ENCODE results near the gene CAMK1G. TPM values are rescaled to one million over a fixed set of nuclear protein-coding genes. Genes with fewer than 3 reads are reported as not detected.

The CAMK1G gene
- total and polyA plus RNA-seq, 5 donors = 0.07 to 0.20 TPM; not detected in 3

DNA sequence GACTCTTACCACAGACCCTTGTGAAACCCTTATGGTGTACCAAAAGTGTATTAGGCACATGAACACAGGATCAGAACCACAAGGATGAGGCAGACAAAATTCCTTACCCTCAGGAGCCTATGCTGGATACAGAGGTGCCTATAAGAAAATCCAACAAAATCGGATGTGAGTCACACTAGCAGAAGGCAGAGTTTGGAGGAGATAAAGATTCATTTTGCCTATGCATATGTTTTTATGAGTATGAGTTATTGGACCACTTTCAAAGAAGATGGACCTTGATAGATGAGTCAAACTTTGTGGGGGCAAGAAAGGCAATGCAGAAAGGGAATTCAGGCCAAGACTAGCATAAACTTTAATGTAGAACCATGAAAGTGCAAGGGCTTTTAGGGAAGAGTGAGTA is 17.0 kb downstream of the CAMK1G start:
- Histone ChIP-seq H3K4me3 (ENCODE audit: low read length) (no peak overlapping the region), H3K27me3 (ENCODE audit: control insufficient read depth, insufficient read depth) (no peaks in the 10 kb centered on the region), H3K9me3 (ENCODE audit: control insufficient read depth, low read length) (no peaks in the 10 kb centered on the region), H3K27ac (ENCODE audit: low read length) (no peak overlapping the region), H3K4me1 (ENCODE audit: control insufficient read depth, insufficient read depth, low read length) (no peaks in the 10 kb centered on the region)
- no peak for DNase-seq
- intact Hi-C loops (cut with DNase I) = loop anchor here in 2 of 4 donors (10.0 kb wide), 1 partner anchor 94 kb away; no protein-coding TSS in a partner anchor
- ATAC-seq = no peak
- 90% methylated on average over 1 of the region's 1 CpG for WGBS

GRCh38 chr1:209601809-209602657 is 18.5 kb downstream of the CAMK1G start:
- DNase-seq = peak in 1 of 3 donors; percentile 64
- WGBS = 39% methylated on average over 6 of the region's 6 CpGs
- Histone ChIP-seq H3K4me3 (ENCODE audit: low read length) (no peak overlapping the region), H3K4me1 (ENCODE audit: control insufficient read depth, insufficient read depth, low read length) (no peaks in the 10 kb centered on the region), H3K9me3 (ENCODE audit: control insufficient read depth, low read length) (no peaks in the 10 kb centered on the region), H3K27ac (ENCODE audit: low read length) (no peak overlapping the region), H3K27me3 (ENCODE audit: control insufficient read depth, insufficient read depth) (no peaks in the 10 kb centered on the region)
- ATAC-seq = peak; percentile 86 to 89
- intact Hi-C loops (cut with DNase I) = loop anchor here in 2 of 4 donors (10.0 kb wide), 1 partner anchor 93 kb away; no protein-coding TSS in a partner anchor

DNA sequence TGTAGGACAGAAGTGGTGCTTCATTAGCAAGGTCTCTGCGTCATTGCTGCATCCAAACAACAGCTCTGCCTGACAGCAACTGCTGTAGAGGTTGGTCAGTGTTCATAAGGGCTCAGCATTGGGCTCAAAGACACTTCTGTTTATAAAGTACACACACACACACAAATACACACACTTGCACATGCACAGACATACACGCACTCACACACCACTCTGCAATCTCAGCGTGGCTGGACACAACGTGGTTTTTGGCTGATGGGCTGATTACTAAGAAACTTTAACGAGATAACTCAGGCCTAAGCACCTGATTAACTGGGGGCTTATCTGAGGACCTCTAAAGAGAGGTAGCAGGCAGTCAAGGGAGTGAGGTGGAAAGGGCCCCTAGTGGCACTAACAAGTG is 20.4 kb downstream of the CAMK1G start:
- H3K27ac ChIP-seq (ENCODE audit: low read length) = no peak overlapping the region
- H3K4me3 ChIP-seq (ENCODE audit: low read length) = no peak overlapping the region
- H3K27me3 ChIP-seq (ENCODE audit: control insufficient read depth, insufficient read depth) = no peaks in the 10 kb centered on the region
- no peaks in the 10 kb centered on the region for H3K4me1 ChIP-seq (ENCODE audit: control insufficient read depth, insufficient read depth, low read length)
- WGBS = 72% methylated on average over 5 of the region's 5 CpGs
- intact Hi-C loops (cut with DNase I) = loop anchor here in 2 of 4 donors (10.0 kb wide), 1 partner anchor 91 kb away; no protein-coding TSS in a partner anchor
- ATAC-seq = no peak
- no peaks in the 10 kb centered on the region for H3K9me3 ChIP-seq (ENCODE audit: control insufficient read depth, low read length)
- no peak for DNase-seq

DNA sequence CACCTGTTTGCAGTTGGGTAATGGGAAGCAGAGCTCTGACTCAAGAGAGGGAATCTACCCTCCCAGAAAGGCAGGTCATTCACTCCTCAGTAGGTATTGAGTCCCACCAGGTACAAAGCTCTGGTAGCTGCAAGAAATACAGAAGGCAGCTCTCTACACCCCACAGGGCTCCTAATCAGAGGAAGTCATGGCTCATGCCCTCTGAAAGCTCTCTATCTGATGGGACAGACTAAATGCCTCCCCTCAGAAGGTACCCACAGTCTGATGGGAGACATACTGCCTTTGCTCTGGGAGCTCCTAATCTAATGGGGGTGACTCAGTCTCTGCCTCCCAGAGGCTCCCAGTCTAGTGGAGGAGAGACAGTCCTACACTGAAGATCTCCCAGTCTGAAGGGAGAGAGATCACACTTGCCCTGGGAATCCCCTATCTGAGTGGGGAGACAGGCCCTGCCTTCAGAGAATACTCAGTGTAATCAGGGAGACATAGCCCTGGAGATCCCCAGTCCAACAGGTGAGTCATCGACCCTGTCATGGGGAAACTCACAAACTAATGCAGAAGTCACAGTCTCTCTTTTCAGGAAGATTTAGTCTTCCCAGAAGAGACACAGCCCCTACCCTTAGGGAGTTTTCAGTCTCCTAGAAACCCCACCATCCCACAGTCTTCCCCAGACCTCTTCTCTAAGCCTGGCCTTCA is 23.7 kb downstream of the CAMK1G start:
- H3K27ac ChIP-seq (ENCODE audit: low read length) = no peak overlapping the region
- WGBS = 78% methylated on average over 1 of the region's 1 CpG
- DNase-seq = no peak
- ATAC-seq = no peak
- H3K4me1 ChIP-seq (ENCODE audit: control insufficient read depth, insufficient read depth, low read length) = no peaks in the 10 kb centered on the region
- no peaks in the 10 kb centered on the region for H3K27me3 ChIP-seq (ENCODE audit: control insufficient read depth, insufficient read depth)
- H3K4me3 ChIP-seq (ENCODE audit: low read length) = no peak overlapping the region
- intact Hi-C loops (cut with DNase I) = loop anchor here in 2 of 4 donors (10.0 kb wide), 1 partner anchor 88 kb away; no protein-coding TSS in a partner anchor
- H3K9me3 ChIP-seq (ENCODE audit: control insufficient read depth, low read length) = no peaks in the 10 kb centered on the region

GRCh38 chr1:209607795-209608178 is 24.3 kb downstream of the CAMK1G start:
- WGBS = 77% methylated on average over 8 of the region's 8 CpGs
- no peaks in the 10 kb centered on the region for H3K9me3 ChIP-seq (ENCODE audit: control insufficient read depth, low read length)
- no peak overlapping the region for H3K27ac ChIP-seq (ENCODE audit: low read length)
- DNase-seq (no peak), ATAC-seq (no peak)
- H3K27me3 ChIP-seq (ENCODE audit: control insufficient read depth, insufficient read depth) = no peaks in the 10 kb centered on the region
- intact Hi-C loops (cut with DNase I) = loop anchor here in 2 of 4 donors (10.0 kb wide), 1 partner anchor 87 kb away; no protein-coding TSS in a partner anchor
- no peaks in the 10 kb centered on the region for H3K4me1 ChIP-seq (ENCODE audit: control insufficient read depth, insufficient read depth, low read length)
- no peak overlapping the region for H3K4me3 ChIP-seq (ENCODE audit: low read length)

GRCh38 chr1:209609041-209609790 is 25.7 kb downstream of the CAMK1G start:
- 82% methylated on average over 9 of the region's 9 CpGs for WGBS
- no peaks in the 10 kb centered on the region for H3K4me1 ChIP-seq (ENCODE audit: control insufficient read depth, insufficient read depth, low read length)
- no peak overlapping the region for H3K4me3 ChIP-seq (ENCODE audit: low read length)
- no peaks in the 10 kb centered on the region for H3K9me3 ChIP-seq (ENCODE audit: control insufficient read depth, low read length)
- H3K27me3 ChIP-seq (ENCODE audit: control insufficient read depth, insufficient read depth) = no peaks in the 10 kb centered on the region
- ATAC-seq = no peak
- no peak overlapping the region for H3K27ac ChIP-seq (ENCODE audit: low read length)
- intact Hi-C loops (cut with DNase I) = loop anchor here in 2 of 4 donors (10.0 kb wide), 1 partner anchor 86 kb away; no protein-coding TSS in a partner anchor
- DNase-seq = no peak

DNA sequence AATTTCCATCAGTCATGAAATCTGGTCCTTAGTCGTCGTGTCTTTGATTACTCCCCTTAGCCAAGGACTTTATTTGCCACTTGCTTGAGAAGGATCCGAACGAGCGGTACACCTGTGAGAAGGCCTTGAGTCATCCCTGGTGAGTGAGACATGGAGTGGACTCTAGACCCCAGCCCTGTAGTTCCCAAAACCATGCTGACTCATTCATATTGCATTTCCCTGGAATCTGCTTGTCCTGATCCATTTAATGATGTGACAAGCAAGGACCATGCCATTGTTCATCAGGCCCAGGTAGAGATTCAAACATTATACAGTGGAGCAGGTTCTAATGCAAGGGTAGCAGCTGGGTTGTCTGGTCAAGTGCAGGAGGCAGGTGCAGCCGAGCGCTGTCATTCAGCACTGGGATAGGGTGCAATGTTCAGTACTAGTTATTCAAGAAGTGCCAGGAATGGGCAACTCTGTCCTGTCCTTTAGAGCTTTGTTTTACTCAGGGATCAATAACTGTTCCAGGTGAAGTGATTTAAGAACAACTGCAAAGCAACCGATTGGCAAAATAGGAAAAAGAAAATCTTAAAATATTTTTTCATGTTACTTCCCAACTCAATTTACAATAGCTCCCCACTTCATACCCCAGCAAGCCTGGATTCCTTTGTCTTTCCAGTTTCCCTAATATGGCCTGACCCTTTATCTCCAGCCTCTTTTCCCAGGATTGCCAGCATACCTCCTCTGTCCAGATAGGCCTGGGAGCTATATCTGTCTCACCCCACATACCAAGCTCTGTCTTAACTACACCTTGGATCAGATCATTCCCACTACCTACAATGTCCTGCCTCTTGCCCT is 26.5 kb downstream of the CAMK1G start:
- Histone ChIP-seq H3K4me1 (ENCODE audit: control insufficient read depth, insufficient read depth, low read length) (no peaks in the 10 kb centered on the region), H3K9me3 (ENCODE audit: control insufficient read depth, low read length) (no peaks in the 10 kb centered on the region), H3K4me3 (ENCODE audit: low read length) (no peak overlapping the region), H3K27ac (ENCODE audit: low read length) (no peak overlapping the region), H3K27me3 (ENCODE audit: control insufficient read depth, insufficient read depth) (no peaks in the 10 kb centered on the region)
- intact Hi-C loops (cut with DNase I) = loop anchor here in 2 of 4 donors (10.0 kb wide), 1 partner anchor 85 kb away; no protein-coding TSS in a partner anchor
- ATAC-seq (no peak), DNase-seq (no peak)
- WGBS = 91% methylated on average over 8 of the region's 8 CpGs

GRCh38 chr1:209610631-209610905 is 27.1 kb downstream of the CAMK1G start:
- H3K27me3 ChIP-seq (ENCODE audit: control insufficient read depth, insufficient read depth) = no peaks in the 10 kb centered on the region
- no peaks in the 10 kb centered on the region for H3K9me3 ChIP-seq (ENCODE audit: control insufficient read depth, low read length)
- no peak overlapping the region for H3K27ac ChIP-seq (ENCODE audit: low read length)
- ATAC-seq = no peak
- 90% methylated on average over 3 of the region's 3 CpGs for WGBS
- no peak for DNase-seq
- H3K4me1 ChIP-seq (ENCODE audit: control insufficient read depth, insufficient read depth, low read length) = no peaks in the 10 kb centered on the region
- intact Hi-C loops (cut with DNase I) = no loop called here
- no peak overlapping the region for H3K4me3 ChIP-seq (ENCODE audit: low read length)

- DNase-seq (no peak), ATAC-seq (no peak)
- Histone ChIP-seq H3K9me3 (ENCODE audit: control insufficient read depth, low read length) (no peaks in the 10 kb centered on the region), H3K4me3 (ENCODE audit: low read length) (no peak overlapping the region), H3K27ac (ENCODE audit: low read length) (no peak overlapping the region), H3K4me1 (ENCODE audit: control insufficient read depth, insufficient read depth, low read length) (peaks cover 3% of the 10 kb centered on the region), H3K27me3 (ENCODE audit: control insufficient read depth, insufficient read depth) (no peaks in the 10 kb centered on the region)
- WGBS = 86% methylated on average over 13 of the region's 13 CpGs
- intact Hi-C loops (cut with DNase I) = no loop called here
Observed at GRCh38 chr1:209611771-209612570, 28.5 kb downstream of the CAMK1G start.

Data from right cardiac atrium (tissue), 5 donors.